Right renal pelvis (tissue), 4 donors: Measurements from ENCODE around the gene SDHA. TPM values are rescaled to one million over a fixed set of nuclear protein-coding genes. Genes with fewer than 3 reads are reported as not detected.
"Not testable (repeated sequence)": the region's sequence is repeated elsewhere in the genome, so short reads cannot be mapped to it uniquely, and the experiment has no call there.

Source experiments
- DNase-seq, 4 donors: peaks; one replicate each; pipeline ENCODE4 v3.0.0-alpha.2; 2013; ENCODE audit warnings: low read depth in 4 of 4, low spot score in 3 of 4, missing footprints in 1 of 4
- polyA plus RNA-seq, 4 donors: library from polyadenylated mRNA; unstranded; fragments of 120-200 nt; gene quantifications; one replicate each; pipeline ENCODE4 v1.2.1, GENCODE V29; 2013; ENCODE audit not compliant: insufficient read length in 4 of 4

Gene SDHA
- polyA plus RNA-seq, 4 donors: 131 to 152 (median 142) TPM

DNA sequence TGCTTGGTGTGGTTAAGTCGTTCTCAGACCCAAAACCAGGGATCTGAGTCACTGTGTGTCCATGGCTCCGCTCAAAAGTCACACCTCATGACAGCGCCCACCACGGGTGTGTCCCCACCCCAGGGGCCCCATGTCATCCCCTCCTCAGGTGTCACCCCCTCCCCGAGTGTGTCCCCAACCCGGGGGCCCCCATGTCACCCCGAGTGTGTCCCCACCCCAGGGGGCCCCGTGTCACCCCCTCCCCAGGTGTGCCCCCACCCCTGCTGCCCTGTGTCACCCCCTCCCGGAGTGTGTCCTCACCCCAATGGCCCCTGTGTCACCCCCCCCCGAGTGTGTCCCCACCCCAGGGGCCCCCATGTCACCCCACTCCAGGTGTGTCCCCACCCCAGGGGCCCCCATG is 21.8 kb upstream of the SDHA start:
- no peak for DNase-seq

DNA sequence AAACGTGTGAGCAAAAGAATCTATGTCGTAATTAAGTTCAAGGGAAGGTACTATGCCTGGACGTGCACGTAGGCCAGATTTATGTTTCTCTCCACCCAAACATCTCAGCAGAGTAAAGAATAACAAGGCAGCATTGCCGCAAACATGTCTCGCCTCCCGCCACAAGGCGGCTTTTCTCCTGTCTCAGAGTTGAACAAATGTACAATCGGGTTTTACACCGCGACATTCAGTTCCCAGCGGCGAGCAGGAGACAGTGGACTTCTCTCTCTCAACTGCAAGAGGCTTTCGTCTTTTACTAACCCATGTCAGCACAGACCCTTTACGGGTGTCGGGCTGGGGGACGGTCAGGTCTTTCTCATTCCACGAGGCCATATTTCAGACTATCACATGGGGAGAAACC is 21.1 kb upstream of the SDHA start:
- not testable (repeated sequence) for DNase-seq

DNA sequence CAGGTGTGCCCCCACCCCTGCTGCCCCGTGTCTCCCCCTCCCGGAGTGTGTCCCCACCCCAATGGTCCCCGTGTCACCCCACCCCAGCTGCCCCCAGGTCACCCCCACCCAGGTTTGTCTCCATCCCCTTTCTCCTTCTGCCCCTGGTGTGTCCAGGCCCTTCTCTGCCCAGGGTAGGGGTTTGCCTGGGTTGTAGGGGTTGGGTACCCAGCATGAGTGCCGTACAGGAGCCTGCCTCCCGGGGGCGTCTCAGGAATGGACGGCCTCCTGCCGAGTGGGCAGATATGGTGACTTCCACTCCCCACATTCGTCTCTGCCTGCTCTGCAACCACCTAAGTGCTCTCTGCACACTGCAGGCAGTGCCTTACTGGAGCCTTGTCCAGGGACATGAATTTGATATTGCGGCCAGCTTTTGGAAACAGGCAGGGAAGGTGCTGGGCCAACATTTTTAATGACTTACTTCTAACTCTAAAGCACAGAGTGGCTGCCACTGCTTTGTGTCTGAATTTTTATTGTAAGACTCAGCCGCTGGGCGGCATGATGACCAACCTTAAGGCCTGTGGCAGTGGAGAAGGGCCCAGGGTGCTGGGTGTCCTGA is 20.1 kb upstream of the SDHA start:
- no peak for DNase-seq

DNA sequence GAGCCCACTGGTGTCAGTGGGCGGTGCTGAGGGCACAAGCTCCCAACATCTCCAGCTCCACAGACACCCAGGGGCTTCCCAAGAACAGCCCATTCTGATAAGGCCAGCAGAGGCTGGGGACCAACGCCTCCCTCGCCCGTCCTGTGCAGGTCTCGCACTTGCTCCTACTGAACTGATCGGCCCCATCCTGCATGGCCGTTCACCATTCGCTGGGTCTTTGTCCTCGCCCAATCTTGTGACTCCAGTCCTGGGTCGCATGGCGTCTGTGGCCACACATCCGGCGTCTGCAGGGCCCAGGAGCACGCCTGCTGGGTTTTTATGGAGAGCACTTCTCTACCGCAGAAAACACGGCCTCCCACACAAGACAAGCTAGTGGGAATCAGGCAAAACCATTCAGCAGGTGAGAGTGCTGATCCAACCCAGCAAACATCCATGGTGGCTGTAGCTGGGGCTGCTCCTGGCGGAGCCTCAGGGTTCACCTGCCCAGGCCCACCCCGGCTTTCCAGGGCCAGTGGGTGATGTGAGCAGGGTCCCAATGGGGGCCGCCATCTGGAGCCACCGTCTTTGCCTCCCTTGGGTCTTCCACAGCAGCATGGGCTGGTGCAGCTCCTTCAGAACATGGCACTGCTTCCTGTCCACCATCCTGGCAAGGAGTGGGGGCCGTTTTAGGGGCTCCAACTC is 19.5 kb upstream of the SDHA start:
- no peak for DNase-seq

DNA sequence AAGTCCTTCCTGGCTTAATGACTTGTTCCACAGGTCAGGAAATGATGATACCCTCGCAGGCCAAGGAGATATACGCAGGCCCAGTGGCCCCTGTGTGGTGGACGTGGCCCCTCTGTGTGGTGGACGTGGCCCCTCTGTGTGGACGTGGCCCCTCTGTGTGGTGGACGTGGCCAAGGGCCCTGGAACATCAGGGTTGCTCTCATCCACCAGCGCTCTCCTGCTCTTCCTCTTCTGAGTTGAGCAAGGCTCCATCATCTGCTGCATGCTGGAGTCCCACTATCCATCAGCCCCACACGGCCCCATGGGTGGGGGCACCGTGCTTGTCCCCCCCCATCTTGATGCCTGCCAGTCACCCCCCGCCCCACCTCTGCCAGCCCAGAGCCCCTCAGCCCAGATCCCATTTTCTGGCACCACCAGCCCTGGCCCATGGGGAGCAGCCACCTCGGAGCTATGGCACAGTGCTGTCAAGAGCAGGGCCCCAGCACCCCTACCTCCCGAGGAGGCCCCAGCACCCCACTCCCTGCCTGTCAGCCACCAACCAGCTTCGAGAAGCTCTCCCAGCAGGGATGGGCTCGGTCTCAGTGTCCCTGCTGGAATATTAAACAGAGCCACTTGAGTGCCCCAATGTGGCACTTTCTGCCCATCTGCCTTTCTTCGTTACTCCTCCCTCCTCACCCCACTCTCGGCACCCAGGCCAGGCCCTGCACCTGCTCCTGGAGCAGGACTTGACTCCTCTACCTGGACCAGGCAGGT is 18.7 kb upstream of the SDHA start:
- no peak for DNase-seq

DNA sequence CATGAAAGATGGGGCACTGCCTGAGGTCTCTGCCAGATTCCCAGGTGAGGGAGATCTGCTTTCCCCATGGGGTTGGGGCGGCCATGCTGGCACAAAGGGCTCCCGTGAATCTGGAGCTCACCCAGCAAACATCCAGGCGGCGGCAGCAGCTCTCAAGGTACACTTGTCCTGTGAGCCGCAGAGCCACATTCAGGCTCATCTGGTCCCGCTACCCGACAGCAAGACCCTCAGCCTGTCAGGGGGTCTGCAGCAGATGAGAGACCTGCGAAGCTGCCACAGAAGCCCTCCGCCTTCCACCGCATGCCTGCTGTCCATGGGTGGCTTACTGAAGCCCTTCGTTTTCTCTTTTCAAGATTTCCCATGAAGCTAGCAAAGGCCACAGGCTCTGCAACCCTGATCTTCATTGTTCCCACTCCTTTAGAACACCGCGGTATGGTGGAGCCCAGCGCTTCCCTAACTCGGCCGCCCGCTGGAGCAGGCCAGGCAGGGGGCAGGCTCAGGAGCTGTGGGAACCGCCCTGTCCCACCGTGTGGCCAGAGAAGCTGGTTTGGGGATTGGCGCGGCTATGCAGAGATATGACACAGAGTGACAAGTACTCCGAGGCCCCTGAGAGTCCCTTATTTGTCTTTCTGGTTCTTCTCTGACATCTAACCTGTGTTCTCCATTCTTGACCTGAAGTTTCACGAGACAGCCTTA is 18.0 kb upstream of the SDHA start:
- no peak for DNase-seq

DNA sequence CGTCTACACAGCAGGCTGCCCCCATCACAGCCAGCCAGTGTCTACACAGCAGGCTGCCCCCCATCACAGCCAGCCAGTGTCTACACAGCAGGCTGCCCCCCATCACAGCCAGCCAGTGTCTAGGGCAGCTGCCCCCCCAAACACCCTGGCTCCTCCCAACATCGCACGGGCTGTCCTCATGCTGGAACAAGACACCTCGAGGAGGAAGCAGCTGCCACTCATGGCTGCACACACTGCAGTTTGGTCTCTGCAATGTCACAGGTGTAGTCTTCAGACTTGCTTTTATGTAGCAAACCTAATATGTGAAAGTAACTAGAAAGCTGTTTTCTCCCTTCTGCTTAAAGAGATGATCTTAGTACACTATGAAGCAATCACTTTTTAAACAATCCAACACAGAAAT is 17.1 kb upstream of the SDHA start:
- no peak for DNase-seq

DNA sequence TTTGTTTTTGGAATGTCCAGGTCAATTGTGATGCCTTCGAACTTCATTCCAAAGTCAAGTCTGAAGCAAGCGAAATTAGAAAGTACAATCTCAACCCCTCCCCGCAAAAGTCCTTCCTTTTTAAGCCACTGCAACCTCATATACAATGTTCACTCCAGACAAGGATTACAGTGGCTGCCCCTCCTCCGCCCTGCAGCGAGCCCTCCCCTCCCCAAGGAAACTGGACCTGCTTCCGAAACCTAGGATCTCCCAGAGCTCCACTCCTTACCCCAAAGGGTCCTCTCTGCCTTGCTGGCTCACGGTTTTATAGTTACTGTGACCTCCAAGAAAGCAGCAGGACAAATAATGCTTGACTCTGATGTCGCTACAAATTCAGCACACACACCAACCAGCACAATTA is 16.4 kb upstream of the SDHA start:
- no peak for DNase-seq

DNA sequence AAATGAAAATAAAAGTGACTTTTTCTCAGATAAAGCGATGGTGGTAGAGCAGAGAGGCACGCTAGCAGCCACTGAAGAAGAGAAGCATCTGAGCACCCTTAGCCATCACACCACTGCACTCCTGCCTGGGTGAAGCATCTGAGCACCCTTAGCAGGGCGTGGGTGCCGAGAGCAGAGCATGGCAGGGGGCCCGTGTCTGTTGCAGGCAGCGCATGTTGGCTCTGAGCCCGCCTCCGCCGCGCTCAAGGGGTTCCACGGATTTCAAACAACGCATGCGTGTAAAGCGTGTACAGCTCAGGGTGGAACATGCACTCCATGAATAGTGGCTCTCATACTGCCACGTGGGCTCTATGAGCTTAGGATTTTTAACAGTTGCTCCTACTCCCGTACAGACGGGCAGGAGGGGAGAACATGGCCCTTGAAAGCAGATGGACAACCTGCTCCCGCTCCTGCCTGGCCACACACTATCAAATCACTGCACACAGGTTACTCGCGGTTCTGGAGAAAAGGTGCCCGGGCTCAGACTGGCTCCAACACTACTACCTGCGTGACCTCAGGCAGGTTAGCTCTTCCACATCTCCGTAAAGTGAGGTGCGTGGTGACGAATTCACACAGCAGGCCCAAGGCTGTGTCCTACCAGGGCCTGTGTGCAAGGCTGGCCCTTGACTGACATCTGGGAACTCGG is 14.7 kb upstream of the SDHA start:
- no peak for DNase-seq

DNA sequence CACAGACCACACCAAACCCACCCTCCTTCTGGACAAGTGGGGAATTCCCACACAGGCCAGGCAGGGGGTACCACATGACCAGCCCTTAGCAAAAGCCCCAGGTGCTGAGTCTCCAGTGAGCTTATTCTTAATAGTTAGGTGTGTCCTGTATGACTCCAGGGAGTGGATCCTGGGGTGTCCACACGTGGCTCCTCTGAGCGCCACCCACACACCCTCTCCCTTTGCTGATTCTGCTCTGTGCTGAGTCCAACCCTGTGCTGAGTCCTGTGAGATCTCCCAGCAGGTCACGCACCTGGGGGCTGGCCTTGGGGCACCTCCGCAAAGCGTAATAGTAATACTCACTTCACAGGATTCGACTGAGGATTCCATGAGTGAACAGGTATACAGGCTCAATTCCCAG is 14.1 kb upstream of the SDHA start:
- no peak for DNase-seq

DNA sequence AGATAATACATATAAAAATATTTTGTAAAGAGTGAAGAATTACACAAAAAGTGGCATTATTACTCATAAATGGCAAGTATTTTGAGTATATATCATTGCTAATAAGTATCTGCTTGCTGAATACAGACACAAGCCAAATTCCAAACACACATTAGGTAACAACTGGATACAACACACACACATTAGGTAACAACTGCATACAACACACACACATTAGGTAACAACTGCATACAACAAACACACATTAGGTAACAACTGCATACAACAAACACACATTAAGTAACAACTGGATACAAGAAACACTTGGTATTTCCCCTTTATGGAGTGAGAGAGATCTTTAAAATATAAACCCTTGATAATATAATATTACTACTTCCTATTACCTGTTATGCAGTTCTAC is 13.7 kb upstream of the SDHA start:
- no peak for DNase-seq

DNA sequence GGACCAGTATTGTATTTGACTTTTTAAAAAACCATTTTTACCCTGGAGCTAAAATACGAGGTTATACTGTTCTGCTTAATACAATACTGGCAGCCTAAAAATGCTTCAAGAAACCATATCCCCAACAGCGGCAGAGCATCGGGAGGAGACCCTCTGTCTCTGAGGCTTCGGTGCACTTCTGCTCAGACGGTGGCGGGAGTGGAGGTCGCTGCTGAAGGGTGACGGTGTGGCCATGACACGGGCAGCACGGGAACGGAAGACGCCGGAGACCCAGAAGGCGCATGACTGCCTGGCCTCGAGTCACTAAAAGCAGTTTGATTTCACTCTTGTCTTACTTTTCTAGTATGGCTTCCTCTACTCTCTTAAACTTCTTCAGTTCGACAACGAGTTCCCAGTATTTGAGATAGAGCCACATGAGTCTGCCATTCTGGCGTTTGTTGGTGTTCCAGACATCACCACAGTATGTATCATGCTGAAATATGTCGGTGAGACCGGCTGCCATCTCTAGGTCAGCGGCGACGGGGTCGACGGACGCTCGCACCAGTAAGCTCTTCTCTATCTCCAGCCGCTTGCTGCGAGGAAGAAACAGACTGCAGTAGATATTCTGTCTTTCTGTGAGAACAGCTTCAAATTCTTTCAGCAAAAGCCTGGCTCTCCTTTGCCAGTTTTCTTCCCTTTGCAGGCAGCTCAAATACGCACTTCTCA is 13.0 kb upstream of the SDHA start:
- DNase-seq: no peak

DNA sequence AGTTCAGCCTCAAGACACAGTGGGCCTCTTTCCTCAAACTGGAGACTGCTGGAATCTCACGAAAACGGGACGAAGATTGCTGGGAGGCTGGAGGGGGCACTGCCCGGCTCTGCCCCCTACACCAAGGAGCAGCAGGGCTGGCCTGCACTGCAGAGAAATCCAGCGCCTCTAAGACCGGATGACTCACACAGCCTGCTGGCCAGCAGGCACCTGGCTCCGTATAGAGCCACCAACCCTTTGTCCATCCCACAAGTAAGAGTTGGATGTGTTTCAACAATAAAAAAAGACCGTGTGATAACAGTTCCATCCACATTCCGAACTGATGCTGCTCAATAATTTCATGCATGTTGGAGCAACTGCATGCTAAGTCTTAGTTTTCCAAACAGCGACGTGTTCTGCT is 11.7 kb upstream of the SDHA start:
- DNase-seq: no peak

DNA sequence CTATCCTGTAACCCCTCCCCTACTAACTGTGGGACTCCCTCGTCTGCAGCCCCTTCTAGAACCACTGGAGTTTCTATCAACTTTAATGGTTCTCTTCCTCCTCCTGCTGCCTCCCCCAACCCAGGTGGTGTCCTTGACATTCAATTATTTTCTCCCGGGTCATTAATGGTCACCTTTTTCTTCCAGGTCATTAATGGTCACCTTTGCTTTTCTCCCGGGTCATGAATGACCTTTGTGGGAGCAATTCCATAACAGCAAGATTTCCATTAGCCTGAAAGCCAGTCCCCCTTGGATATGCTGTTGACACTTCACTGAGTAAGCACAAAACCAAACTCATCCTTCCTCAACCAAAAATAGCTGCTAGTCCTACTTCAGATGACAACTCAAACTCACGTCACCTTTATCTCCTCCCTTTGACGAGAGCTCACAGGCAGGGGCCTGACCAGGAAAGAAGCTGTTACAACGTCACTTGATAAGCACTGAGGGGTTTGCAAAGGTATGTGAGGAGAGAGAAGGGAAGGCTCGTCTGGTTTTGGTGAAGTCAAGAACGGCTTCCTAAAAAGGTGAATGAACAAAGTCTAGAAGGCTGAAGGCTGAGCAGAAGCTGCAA is 11.1 kb upstream of the SDHA start:
- DNase-seq: no peak

DNA sequence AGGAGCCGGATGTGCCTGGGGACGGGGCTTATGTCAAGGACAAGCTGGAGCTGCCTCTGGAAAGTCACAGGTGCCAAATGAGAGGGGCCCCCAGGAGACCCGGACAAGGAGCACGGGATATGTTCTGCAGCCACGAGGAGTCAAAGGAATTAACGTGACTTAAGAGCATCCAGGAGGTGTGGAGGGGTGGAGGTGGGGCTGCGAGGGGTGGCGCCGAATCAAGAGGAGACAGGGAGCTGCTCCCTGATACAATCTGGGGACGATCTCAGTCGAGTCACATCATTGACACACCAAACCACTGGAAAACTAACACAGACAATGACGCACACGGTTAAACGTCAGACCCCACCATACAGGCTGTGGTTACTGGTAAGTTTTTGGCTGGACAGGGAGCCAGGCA is 10.5 kb upstream of the SDHA start:
- no peak for DNase-seq

DNA sequence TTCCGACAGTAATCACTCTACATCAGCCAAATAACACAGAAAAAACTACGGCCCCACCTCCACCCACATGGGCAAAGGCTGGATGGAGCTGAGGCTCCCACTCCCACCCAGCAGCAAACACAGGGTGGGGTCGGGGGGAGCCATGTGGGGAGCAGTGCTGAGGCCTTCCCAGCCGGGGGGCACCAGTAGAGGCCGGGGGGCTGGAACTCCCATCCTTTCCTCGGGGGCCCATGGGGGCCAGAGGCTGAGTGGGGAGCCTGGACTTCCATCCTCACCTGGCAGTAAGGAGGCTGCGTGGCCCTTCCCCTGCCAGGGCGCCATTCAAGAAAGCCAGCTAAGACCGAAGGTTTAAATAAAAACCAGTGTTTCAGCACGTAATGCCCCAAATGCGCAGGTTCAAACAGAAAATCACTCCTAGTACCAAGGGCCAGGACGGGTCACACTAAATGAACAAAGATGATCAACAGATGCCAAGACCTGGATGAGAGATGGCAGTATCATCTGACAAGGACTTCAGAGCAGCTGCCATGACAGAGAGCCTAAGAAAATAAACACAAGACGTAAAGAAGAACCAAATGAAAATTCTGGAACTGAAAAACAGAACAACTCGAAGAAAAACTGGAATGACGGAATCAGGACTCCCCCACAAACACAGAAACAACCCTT is 9.5 kb upstream of the SDHA start:
- DNase-seq: no peak

DNA sequence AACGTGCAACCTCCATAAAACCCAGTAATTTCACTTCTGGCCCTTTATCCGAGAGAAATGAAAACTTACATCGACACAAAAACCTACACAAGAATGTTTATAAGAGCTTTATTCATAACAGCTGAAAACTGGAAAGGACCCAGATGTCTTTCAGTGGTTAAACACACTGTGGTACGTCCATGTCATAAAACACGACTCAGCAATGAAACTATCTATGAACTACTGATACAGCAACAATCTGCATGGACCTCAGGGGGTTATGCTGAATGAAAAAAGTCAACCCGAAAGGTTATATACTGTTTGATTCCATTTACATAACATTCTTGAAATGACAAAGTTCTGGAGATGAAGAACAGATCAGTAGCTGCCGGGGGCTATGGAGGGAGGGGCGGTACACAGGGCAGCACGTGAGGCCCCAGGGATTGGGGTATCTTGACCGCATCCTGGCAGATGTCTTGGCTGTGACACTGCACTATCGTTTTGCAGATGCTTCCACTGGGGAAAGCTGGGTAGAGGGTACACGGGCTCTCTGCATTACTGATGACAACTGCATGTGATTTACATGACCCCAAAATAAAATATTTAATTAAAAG is 4.2 kb upstream of the SDHA start:
- DNase-seq: no peak

DNA sequence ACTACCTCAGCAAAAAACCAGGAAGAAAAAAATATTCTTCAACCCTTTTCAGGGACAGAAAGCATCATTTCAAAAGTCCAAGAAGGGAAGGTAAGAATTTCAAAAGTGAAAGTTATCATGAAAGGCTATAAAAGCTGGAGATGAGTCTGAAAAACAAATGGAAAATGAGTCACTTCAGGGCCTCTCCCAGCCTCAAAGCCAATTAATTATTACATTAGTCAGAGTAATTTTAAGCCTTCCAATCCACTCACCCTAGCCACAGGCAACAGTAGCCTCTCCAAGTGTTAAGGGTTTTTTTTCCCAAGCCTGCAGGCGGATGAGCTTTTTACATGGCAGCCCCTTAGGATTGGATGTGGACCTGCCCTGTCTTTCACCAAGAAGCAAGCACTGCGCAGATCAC is 2.9 kb upstream of the SDHA start:
- not testable (repeated sequence) for DNase-seq

DNA sequence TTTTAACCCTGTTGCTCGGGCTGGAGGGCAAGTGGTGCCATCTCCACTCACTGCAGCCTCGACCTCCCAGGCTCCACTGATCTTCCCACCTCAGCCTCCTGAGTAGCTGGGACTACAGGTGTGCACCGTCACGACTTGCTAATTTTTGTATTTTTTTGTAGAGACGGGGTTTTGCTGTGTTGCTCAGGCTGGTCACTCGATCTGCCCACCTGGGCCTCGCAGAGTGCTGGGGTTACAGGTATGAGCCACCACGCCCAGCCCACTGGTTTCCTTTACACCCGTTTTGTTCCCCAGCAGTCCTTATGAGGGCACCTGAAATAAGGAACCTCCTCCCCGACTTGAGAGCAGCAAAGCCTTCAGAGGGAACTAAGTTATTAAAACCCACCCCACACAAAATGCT is 2.0 kb upstream of the SDHA start:
- DNase-seq: not testable (repeated sequence)
